ENCODE measurements around the gene KXD1. TPM values are rescaled to one million over a fixed set of nuclear protein-coding genes. Genes with fewer than 3 reads are reported as not detected.

The KXD1 gene
- total RNA-seq, 2 donors from 2014 or later = 60.7 to 114 TPM

- H3K4me1 ChIP-seq = no peaks in the 10 kb centered on the region
- no peaks in the 10 kb centered on the region for H3K27me3 ChIP-seq
- DNase-seq (ENCODE audit: low spot score) = no peak
- no peak overlapping the region for H3K27ac ChIP-seq
- H3K36me3 ChIP-seq = peaks cover 31% of the 10 kb centered on the region
- no peaks in the 10 kb centered on the region for H3K9me3 ChIP-seq
- no peak overlapping the region for H3K4me3 ChIP-seq
- no peak for TF ChIP-seq CTCF (IDR thresholded peaks at IDR 0.05)
Observed at GRCh38 chr19:18531485-18531884, 26.2 kb upstream of the KXD1 start.

- Histone ChIP-seq H3K4me1 (no peaks in the 10 kb centered on the region), H3K4me3 (no peak overlapping the region), H3K27ac (no peak overlapping the region), H3K36me3 (peaks cover 39% of the 10 kb centered on the region), H3K9me3 (no peaks in the 10 kb centered on the region), H3K27me3 (no peaks in the 10 kb centered on the region)
- no peak for DNase-seq (ENCODE audit: low spot score)
- no peak for TF ChIP-seq CTCF (IDR thresholded peaks at IDR 0.05)
Observed at GRCh38 chr19:18532168-18532890, 25.3 kb upstream of the KXD1 start.

DNA sequence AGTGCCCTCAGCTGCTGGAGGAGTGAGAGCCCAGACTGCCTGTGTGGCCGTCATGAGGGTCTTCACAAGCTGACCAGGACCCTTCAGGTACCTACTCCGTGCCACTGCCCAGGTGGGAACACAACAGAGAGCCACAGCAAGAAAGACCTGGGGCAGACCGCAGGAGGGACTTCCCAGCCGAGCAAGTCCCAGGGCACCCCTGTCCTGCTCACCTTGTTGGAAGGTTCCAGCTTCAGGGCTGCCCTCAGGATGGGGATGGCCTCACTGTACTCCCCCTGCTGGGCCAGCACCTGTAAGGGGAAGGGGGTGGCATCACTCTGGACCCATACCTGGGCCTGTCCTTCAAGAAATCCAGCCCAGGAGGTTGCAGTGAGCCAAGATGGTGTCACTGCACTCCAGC is 24.6 kb upstream of the KXD1 start:
- H3K9me3 ChIP-seq = no peaks in the 10 kb centered on the region
- no peak for DNase-seq (ENCODE audit: low spot score)
- peaks cover 44% of the 10 kb centered on the region for H3K36me3 ChIP-seq
- no peaks in the 10 kb centered on the region for H3K4me1 ChIP-seq
- no peak for TF ChIP-seq CTCF (IDR thresholded peaks at IDR 0.05)
- H3K4me3 ChIP-seq = no peak overlapping the region
- no peaks in the 10 kb centered on the region for H3K27me3 ChIP-seq
- no peak overlapping the region for H3K27ac ChIP-seq

DNA sequence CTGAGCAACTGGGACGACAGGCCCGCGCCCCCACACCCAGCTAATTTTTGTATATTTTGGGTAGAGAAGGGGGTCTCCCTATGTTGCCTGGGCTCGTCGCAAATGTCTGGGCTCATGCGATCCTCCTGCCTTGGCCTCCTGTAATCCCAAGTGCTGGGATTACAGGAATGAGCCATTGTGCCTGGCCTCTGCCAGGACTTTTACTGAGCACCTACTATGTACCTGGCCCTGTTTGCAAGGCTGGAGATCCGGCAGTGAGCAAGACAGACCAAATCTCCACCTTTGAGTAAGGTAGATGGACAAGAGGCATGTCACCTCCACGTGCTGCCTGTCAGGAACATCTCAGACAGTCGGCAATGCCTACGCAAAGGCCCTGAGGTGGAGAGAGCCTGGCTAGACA is 21.2 kb upstream of the KXD1 start:
- Histone ChIP-seq H3K27me3 (no peaks in the 10 kb centered on the region), H3K27ac (no peak overlapping the region), H3K36me3 (peaks cover 69% of the 10 kb centered on the region), H3K9me3 (no peaks in the 10 kb centered on the region), H3K4me3 (no peak overlapping the region), H3K4me1 (peaks cover 0 to 2% of the 10 kb centered on the region in 2 donors)
- no peak for DNase-seq (ENCODE audit: low spot score)
- no peak for TF ChIP-seq CTCF (IDR thresholded peaks at IDR 0.05)

DNA sequence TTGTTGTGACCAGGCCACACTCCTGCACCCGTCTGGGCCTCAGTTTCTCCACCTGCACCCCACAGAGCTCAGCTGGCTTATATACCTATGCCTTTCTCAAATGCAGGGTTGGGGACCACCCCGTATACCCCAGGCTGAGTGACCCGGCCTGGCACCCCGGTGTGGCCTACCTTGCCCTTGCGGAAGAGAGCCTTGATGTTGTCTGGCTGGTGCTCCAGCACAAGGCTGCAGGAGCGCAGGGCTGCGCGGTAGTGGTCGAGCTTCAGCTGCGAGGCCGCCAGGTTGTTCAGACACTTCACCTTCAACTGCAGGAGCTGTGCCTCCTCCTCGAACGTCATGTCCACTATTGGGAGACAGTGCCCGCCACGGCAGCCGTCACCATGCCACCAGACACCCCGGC is 20.2 kb upstream of the KXD1 start:
- DNase-seq (ENCODE audit: low spot score) = no peak
- H3K9me3 ChIP-seq = no peaks in the 10 kb centered on the region
- H3K27me3 ChIP-seq = no peaks in the 10 kb centered on the region
- peaks cover 63% of the 10 kb centered on the region for H3K36me3 ChIP-seq
- TF ChIP-seq CTCF (IDR thresholded peaks at IDR 0.05) = no peak
- peaks cover 0 to 12% of the 10 kb centered on the region in 2 donors for H3K4me1 ChIP-seq
- H3K27ac ChIP-seq = no peak overlapping the region
- H3K4me3 ChIP-seq = no peak overlapping the region

DNA sequence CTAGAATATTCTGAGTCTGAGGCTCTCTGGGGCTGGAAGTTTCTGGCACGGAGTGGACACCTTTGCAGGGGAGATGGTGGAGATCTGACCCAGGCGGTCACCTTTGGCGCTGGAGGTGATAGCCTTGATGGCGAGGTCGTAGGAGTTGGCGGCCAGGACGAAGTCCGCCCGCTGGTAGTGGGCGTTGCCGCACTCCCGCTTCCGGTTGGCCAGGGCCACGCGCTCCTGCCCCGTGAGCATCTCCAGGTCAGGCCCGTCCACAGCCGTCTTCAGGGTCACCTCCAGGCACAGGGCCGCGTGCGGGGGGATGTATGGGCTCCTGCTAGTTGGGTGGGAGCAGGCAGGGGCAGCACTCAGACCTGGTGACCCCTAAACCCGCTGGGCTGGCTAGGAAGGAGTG is 19.6 kb upstream of the KXD1 start:
- TF ChIP-seq CTCF (IDR thresholded peaks at IDR 0.05) = no peak
- DNase-seq (ENCODE audit: low spot score) = no peak
- peaks cover 57% of the 10 kb centered on the region for H3K36me3 ChIP-seq

More for the DNA sequence above, 19.6 kb upstream of the KXD1 start:
- H3K27ac ChIP-seq = no peak overlapping the region
- H3K4me3 ChIP-seq = no peak overlapping the region
- H3K27me3 ChIP-seq = no peaks in the 10 kb centered on the region
- H3K4me1 ChIP-seq = peaks cover 0 to 14% of the 10 kb centered on the region in 2 donors
- no peaks in the 10 kb centered on the region for H3K9me3 ChIP-seq
